ENCODE results near the gene IL1RAPL2. TPM values are rescaled to one million over a fixed set of nuclear protein-coding genes. Genes with fewer than 3 reads are reported as not detected.

Gene IL1RAPL2
- total RNA-seq, 1 donor from 2014 or later, result not detected

DNA sequence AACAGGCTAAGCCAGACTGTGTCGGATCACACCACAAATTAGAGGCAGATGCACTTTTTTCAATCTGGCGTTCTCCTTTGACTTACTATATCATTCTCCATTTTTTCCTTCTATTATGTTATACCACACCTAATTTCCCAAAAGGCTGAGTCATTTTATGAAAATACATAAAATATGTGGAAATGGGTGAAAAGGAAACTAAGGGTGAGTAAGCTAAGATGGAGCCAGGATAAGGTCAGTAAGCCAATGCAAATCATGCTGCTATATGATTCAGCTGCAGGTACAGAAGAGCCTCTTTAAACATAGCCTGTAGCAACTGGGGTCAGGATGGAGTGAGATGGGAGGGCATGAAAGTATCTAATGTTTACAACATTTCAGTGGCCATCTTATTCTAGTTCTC lies 748.5 kb downstream of the IL1RAPL2 start:
- TF ChIP-seq, protein P1, sequence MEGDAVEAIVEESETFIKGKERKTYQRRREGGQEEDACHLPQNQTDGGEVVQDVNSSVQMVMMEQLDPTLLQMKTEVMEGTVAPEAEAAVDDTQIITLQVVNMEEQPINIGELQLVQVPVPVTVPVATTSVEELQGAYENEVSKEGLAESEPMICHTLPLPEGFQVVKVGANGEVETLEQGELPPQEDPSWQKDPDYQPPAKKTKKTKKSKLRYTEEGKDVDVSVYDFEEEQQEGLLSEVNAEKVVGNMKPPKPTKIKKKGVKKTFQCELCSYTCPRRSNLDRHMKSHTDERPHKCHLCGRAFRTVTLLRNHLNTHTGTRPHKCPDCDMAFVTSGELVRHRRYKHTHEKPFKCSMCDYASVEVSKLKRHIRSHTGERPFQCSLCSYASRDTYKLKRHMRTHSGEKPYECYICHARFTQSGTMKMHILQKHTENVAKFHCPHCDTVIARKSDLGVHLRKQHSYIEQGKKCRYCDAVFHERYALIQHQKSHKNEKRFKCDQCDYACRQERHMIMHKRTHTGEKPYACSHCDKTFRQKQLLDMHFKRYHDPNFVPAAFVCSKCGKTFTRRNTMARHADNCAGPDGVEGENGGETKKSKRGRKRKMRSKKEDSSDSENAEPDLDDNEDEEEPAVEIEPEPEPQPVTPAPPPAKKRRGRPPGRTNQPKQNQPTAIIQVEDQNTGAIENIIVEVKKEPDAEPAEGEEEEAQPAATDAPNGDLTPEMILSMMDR (IDR thresholded peaks at IDR 0.05), result no peak
- no peaks in the 10 kb centered on the region for H3K36me3 Mint-ChIP-seq (ENCODE audit: low read depth)
- no peak for DNase-seq (ENCODE audit: low spot score)
- peaks cover 9% of the 10 kb centered on the region for H3K4me1 Mint-ChIP-seq (ENCODE audit: low read depth)
- no peak overlapping the region for H3K4me3 Mint-ChIP-seq (ENCODE audit: unreplicated experiment)
- H3K27ac Mint-ChIP-seq (ENCODE audit: unreplicated experiment), result no peak overlapping the region
- no peaks in the 10 kb centered on the region for H3K9me3 Mint-ChIP-seq (ENCODE audit: low read depth)
- H3K27me3 Mint-ChIP-seq (ENCODE audit: low read depth), result no peaks in the 10 kb centered on the region

DNA sequence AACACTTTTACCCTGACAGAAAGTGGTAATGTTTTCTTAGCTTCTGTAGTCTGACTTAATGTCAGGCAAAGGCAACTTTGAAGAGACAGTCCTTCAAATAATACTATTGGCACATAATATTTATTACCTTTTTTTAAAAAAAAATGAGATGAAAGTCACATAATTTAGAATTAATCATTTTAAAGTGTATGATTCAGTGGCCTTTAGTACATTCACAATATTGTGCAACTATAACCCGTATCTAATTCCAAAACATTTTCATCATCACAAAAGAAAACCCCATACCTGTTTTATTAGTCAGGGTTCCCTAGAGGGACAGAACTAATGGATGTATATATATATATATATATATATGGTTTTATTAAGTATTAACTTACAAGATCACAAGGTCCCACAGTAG lies 749.2 kb downstream of the IL1RAPL2 start:
- TF ChIP-seq, protein P1 (IDR thresholded peaks at IDR 0.05), result no peak
- Mint-ChIP-seq H3K27me3 (ENCODE audit: low read depth) (no peaks in the 10 kb centered on the region), H3K4me1 (ENCODE audit: low read depth) (peaks cover 9% of the 10 kb centered on the region), H3K9me3 (ENCODE audit: low read depth) (no peaks in the 10 kb centered on the region), H3K27ac (ENCODE audit: unreplicated experiment) (no peak overlapping the region), H3K4me3 (ENCODE audit: unreplicated experiment) (no peak overlapping the region), H3K36me3 (ENCODE audit: low read depth) (no peaks in the 10 kb centered on the region)
- DNase-seq (ENCODE audit: low spot score), result no peak

DNA sequence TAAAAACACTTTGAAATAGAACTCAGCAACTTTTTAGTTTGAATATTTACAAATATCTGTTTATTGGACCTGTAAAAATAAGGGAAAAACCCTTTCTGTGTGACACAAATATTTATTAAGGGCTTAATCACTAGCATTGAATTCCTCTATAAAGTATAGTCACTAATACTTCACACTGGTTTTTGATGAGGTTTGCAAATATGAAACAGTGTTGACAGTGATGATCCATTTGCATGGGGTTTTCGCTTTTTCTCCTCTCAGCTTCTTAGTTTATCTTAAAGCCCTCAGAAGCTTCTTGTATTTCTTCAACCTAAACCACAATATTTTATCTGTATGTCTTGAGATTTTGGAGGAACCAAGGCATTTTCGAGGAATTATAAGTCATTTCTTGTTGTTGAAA lies 751.1 kb downstream of the IL1RAPL2 start:
- TF ChIP-seq, protein P1 (IDR thresholded peaks at IDR 0.05), result no peak
- no peak overlapping the region for H3K4me3 Mint-ChIP-seq (ENCODE audit: unreplicated experiment)
- no peaks in the 10 kb centered on the region for H3K27me3 Mint-ChIP-seq (ENCODE audit: low read depth)
- DNase-seq (ENCODE audit: low spot score), result no peak
- H3K9me3 Mint-ChIP-seq (ENCODE audit: low read depth), result no peaks in the 10 kb centered on the region
- H3K27ac Mint-ChIP-seq (ENCODE audit: unreplicated experiment), result no peak overlapping the region
- H3K36me3 Mint-ChIP-seq (ENCODE audit: low read depth), result no peaks in the 10 kb centered on the region
- peaks cover 9% of the 10 kb centered on the region for H3K4me1 Mint-ChIP-seq (ENCODE audit: low read depth)

DNA sequence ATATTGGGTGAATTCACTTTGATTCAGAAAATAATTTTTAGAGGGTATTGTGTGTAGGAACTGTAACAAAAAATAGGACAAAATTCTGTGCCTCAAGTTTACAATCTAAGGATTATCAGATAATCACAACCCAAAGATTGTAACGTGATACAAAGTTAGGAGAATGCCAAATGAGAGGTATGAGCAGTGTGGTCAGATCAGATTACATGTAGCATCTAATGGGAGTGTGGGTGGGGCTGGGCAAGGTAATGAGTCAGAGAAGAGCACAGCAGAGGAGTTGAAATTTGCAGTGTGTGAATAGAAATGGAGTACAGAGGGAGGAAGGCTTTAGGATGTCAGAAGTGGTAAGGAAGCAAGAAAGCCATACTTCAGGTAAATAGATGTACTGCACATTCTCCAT lies 757.9 kb downstream of the IL1RAPL2 start:
- Mint-ChIP-seq H3K27me3 (ENCODE audit: low read depth) (no peaks in the 10 kb centered on the region), H3K4me3 (ENCODE audit: unreplicated experiment) (no peak overlapping the region), H3K27ac (ENCODE audit: unreplicated experiment) (no peak overlapping the region), H3K36me3 (ENCODE audit: low read depth) (no peaks in the 10 kb centered on the region), H3K4me1 (ENCODE audit: low read depth) (no peaks in the 10 kb centered on the region), H3K9me3 (ENCODE audit: low read depth) (peaks cover 5% of the 10 kb centered on the region)
- TF ChIP-seq, protein P1 (IDR thresholded peaks at IDR 0.05), result no peak
- DNase-seq (ENCODE audit: low spot score), result no peak

DNA sequence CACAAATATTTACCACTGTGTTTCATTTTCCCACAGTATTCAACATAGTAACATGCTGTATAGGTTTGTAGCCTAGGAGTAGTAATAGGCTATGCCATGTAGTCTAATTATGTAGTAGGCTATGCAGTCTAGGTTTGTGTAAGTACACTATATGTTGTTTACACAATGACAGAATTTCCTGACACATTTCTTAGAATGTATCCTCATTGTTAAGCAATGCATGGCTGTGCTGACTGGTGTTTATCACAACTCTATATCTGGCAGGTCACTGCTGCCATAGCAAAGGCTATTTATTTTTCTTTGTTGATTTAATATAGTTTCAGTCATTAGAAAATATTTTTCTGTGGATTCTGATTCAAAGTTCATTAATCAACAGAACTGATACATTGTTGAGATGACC lies 762.8 kb downstream of the IL1RAPL2 start:
- H3K27me3 Mint-ChIP-seq (ENCODE audit: low read depth), result no peaks in the 10 kb centered on the region
- H3K4me1 Mint-ChIP-seq (ENCODE audit: low read depth), result no peaks in the 10 kb centered on the region
- H3K4me3 Mint-ChIP-seq (ENCODE audit: unreplicated experiment), result no peak overlapping the region
- no peaks in the 10 kb centered on the region for H3K36me3 Mint-ChIP-seq (ENCODE audit: low read depth)
- peaks cover 5% of the 10 kb centered on the region for H3K9me3 Mint-ChIP-seq (ENCODE audit: low read depth)
- H3K27ac Mint-ChIP-seq (ENCODE audit: unreplicated experiment), result no peak overlapping the region
- TF ChIP-seq, protein P1 (IDR thresholded peaks at IDR 0.05), result no peak
- no peak for DNase-seq (ENCODE audit: low spot score)
